ENCODE data around the gene HSFX1.

- TF ChIP-seq CTCF (IDR thresholded peaks at IDR 0.05; ENCODE audit: control extremely low read depth in 1 of 3, insufficient read depth in 1 of 3, low read depth in 1 of 3, low read length in 3 of 3) (no peak), TAF1 (IDR thresholded peaks at IDR 0.05; ENCODE audit: low read depth, low read length) (no peak), POLR2AphosphoS5 (IDR thresholded peaks at IDR 0.05; ENCODE audit: low read depth, low read length) (no peak), ATF2 (IDR thresholded peaks at IDR 0.05; ENCODE audit: low read length) (no peak), EP300 (IDR thresholded peaks at IDR 0.05; ENCODE audit: borderline replicate concordance in 1 of 2, low read depth in 2 of 2, low read length in 2 of 2) (no peak), ASH2L (IDR thresholded peaks at IDR 0.05; ENCODE audit: low read length) (no peak), SIN3A (conservative IDR thresholded peaks at IDR 0.05 in 1 of 2, IDR thresholded peaks at IDR 0.05 in 1 of 2; ENCODE audit: low read depth in 1 of 2, low read length in 2 of 2) (no peak), POLR2A (IDR thresholded peaks at IDR 0.05; ENCODE audit: control extremely low read depth in 1 of 2, low read depth in 2 of 2, low read length in 2 of 2) (no peak), SP4 (IDR thresholded peaks at IDR 0.05; ENCODE audit: low read length) (no peak), JUN (IDR thresholded peaks at IDR 0.05; ENCODE audit: low read depth, low read length) (no peak), BCL11A (IDR thresholded peaks at IDR 0.05; ENCODE audit: low read depth in 2 of 2, low read length in 2 of 2) (no peak), SP2 (IDR thresholded peaks at IDR 0.05; ENCODE audit: low read length) (no peak), RFX5 (IDR thresholded peaks at IDR 0.05; ENCODE audit: borderline replicate concordance, low read depth, low read length) (no peak)
Observed at GRCh38 chrX:149759824-149760223, 14.0 kb upstream of the HSFX1 start.
